GM18868 (cell line): Measurements from ENCODE around the gene RAMP1.

Experiments used
- ATAC-seq: cut with Tn5 transposase; IDR thresholded peaks from one replicate; pipeline ENCODE4 v1.9.1; 2021; ENCODE audit warnings: mild to moderate bottlenecking, moderate library complexity; ENCODE audit not compliant: unreplicated experiment

The RAMP1 gene

GRCh38 chr2:237876061-237876526 lies 16.7 kb downstream of the RAMP1 start:
- no peak for ATAC-seq

- no peak for ATAC-seq
Measured at GRCh38 chr2:237876532-237876931, 17.1 kb downstream of the RAMP1 start.

GRCh38 chr2:237876951-237877491 lies 17.6 kb downstream of the RAMP1 start:
- ATAC-seq: no peak

- no peak for ATAC-seq
Measured at GRCh38 chr2:237877576-237878307, 18.3 kb downstream of the RAMP1 start.

GRCh38 chr2:237878321-237879057 lies 19.1 kb downstream of the RAMP1 start:
- no peak for ATAC-seq

- no peak for ATAC-seq
Measured at GRCh38 chr2:237879058-237879430, 19.6 kb downstream of the RAMP1 start.

GRCh38 chr2:237879991-237880560 lies 20.7 kb downstream of the RAMP1 start:
- ATAC-seq: no peak

- ATAC-seq: no peak
Measured at GRCh38 chr2:237882510-237883481, 23.4 kb downstream of the RAMP1 start.

GRCh38 chr2:237883951-237884446 lies 24.6 kb downstream of the RAMP1 start:
- ATAC-seq: no peak

- ATAC-seq: no peak
Measured at GRCh38 chr2:237884681-237885080, 25.3 kb downstream of the RAMP1 start.

- ATAC-seq: no peak
Measured at GRCh38 chr2:237885111-237885930, 25.9 kb downstream of the RAMP1 start.

- no peak for ATAC-seq
Measured at GRCh38 chr2:237885931-237886684, 26.7 kb downstream of the RAMP1 start.

GRCh38 chr2:237886685-237887481 lies 27.5 kb downstream of the RAMP1 start:
- ATAC-seq: no peak

GRCh38 chr2:237888389-237888788 lies 29.0 kb downstream of the RAMP1 start:
- no peak for ATAC-seq

GRCh38 chr2:237889016-237889415 lies 29.6 kb downstream of the RAMP1 start:
- ATAC-seq: no peak

GRCh38 chr2:237889811-237890210 lies 30.4 kb downstream of the RAMP1 start:
- no peak for ATAC-seq

- ATAC-seq: no peak
Measured at GRCh38 chr2:237892478-237892877, 33.1 kb downstream of the RAMP1 start.
